HEK293 (cell line): ENCODE measurements around the gene RPL13A.

Experiments
- GLIS1 ChIP-seq: fragments of 450-650 bp; formaldehyde crosslinking; IDR thresholded peaks from 2 replicates; pipeline ENCODE4 v1.5.1; 2016; ENCODE audit warnings: missing biosample characterization, missing genetic modification characterization
- HOXA7 ChIP-seq: sonication (generic); formaldehyde crosslinking; IDR thresholded peaks from 2 replicates; pipeline ENCODE4 v1.8.1; 2022; ENCODE audit warnings: missing genetic modification reagents, borderline replicate concordance
- IKZF3 ChIP-seq: fragments of 450-650 bp; IDR thresholded peaks from 2 replicates; pipeline ENCODE4 v1.5.0; 2018; ENCODE audit warnings: missing biosample characterization, mild to moderate bottlenecking, missing genetic modification characterization, moderate library complexity
- KLF1 ChIP-seq: fragments of 450-650 bp; formaldehyde crosslinking; IDR thresholded peaks from 2 replicates; pipeline ENCODE4 v1.5.1; 2016; ENCODE audit warnings: missing biosample characterization, missing genetic modification characterization
- SP2 ChIP-seq: fragments of 450-650 bp; formaldehyde crosslinking; IDR thresholded peaks from 2 replicates; pipeline ENCODE4 v1.5.1; 2016; ENCODE audit warnings: missing biosample characterization, missing genetic modification characterization
- SP7 ChIP-seq: fragments of 450-650 bp; formaldehyde crosslinking; IDR thresholded peaks from 2 replicates; pipeline ENCODE4 v1.5.1; 2016; ENCODE audit warnings: missing biosample characterization, missing genetic modification characterization
- ZBTB17 ChIP-seq: fragments of 450-650 bp; formaldehyde crosslinking; IDR thresholded peaks from 2 replicates; pipeline ENCODE4 v1.5.1; 2016; ENCODE audit warnings: missing biosample characterization, missing genetic modification characterization
- ZEB2 ChIP-seq: fragments of 450-650 bp; formaldehyde crosslinking; IDR thresholded peaks from 2 replicates; pipeline ENCODE4 v1.5.1; 2016; ENCODE audit warnings: missing biosample characterization, missing genetic modification characterization
- ZFHX2 ChIP-seq: fragments of 450-650 bp; formaldehyde crosslinking; conservative IDR thresholded peaks from 2 replicates; pipeline ENCODE4 v1.5.1; 2016; ENCODE audit warnings: missing biosample characterization, missing genetic modification characterization
- ZFP37 ChIP-seq: fragments of 450-650 bp; formaldehyde crosslinking; IDR thresholded peaks from 2 replicates; pipeline ENCODE4 v1.5.1; 2016; ENCODE audit warnings: missing biosample characterization, missing genetic modification characterization
- ZNF114 ChIP-seq: fragments of 450-650 bp; formaldehyde crosslinking; IDR thresholded peaks from 2 replicates; pipeline ENCODE4 v1.5.0; 2017; ENCODE audit warnings: missing biosample characterization, missing genetic modification characterization
- ZNF138 ChIP-seq: fragments of 450-650 bp; formaldehyde crosslinking; IDR thresholded peaks from 2 replicates; pipeline ENCODE4 v1.5.1; 2016; ENCODE audit warnings: missing biosample characterization, missing genetic modification characterization, borderline replicate concordance
- ZNF366 ChIP-seq: fragments of 450-650 bp; formaldehyde crosslinking; conservative IDR thresholded peaks from 2 replicates; pipeline ENCODE4 v1.5.1; 2016; ENCODE audit warnings: missing biosample characterization, missing genetic modification characterization
- ZNF660 ChIP-seq: fragments of 450-650 bp; IDR thresholded peaks from 2 replicates; pipeline ENCODE4 v1.5.1; 2018; ENCODE audit warnings: missing biosample characterization, mild to moderate bottlenecking, missing genetic modification characterization
- TF ChIP-seq, protein P1 (sequence below): fragments of 450-650 bp; formaldehyde crosslinking; IDR thresholded peaks from 2 replicates; pipeline ENCODE4 v1.5.1; 2016; ENCODE audit warnings: missing biosample characterization, missing genetic modification characterization
- TF ChIP-seq, protein P2 (sequence below): fragments of 450-650 bp; formaldehyde crosslinking; IDR thresholded peaks from 2 replicates; pipeline ENCODE4 v1.5.1; 2016; ENCODE audit warnings: missing biosample characterization, missing genetic modification characterization
- TF ChIP-seq, protein P3 (sequence below): fragments of 450-650 bp; formaldehyde crosslinking; IDR thresholded peaks from 2 replicates; pipeline ENCODE4 v1.5.1; 2016; ENCODE audit warnings: missing biosample characterization, missing genetic modification characterization
- TF ChIP-seq, protein P4 (sequence below): fragments of 450-650 bp; formaldehyde crosslinking; IDR thresholded peaks from 2 replicates; pipeline ENCODE4 v1.5.1; 2016; ENCODE audit warnings: missing biosample characterization, missing genetic modification characterization
- TF ChIP-seq, protein P5 (sequence below): fragments of 450-650 bp; formaldehyde crosslinking; optimal IDR thresholded peaks from 2 replicates; pipeline ENCODE3; 2016; ENCODE audit warnings: missing biosample characterization, mild to moderate bottlenecking, missing genetic modification characterization
- TF ChIP-seq, protein P6 (sequence below): fragments of 450-650 bp; formaldehyde crosslinking; IDR thresholded peaks from 2 replicates; pipeline ENCODE4 v1.5.1; 2017; ENCODE audit warnings: missing biosample characterization, missing genetic modification characterization

The RPL13A gene

DNA sequence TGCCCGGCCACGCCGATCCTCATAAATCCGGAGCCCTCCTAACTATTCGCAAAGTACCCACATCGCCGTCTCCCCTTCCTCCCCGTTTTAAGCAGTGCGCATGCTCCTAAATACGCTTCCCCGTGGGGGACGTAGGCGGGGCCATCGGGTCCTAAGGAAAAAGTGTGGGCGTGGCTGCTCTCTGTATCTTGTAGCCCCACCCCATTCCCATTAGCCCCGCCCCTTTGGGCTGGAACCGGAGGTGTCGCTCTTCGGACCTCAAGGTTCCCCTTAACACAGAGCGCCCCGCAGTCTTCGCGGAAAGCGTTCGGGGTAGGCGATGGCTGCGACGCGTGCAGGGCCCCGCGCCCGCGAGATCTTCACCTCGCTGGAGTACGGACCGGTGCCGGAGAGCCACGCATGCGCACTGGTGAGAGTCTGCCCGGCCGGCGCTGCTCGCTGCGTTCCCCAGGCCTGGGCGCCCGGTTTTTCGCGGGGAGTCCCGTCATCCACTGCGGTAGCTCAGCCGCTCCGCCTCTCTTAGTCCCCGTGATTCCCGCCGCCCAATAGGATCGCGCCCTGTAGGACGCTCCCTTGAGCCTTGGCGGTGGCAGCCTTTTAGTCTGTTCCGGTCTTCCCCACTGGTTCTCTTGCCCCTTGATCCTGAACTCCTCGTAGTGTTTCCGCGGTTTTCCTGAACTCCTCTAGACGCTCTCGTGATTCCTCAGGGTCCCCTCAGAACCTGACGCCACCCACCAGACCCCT, 34.2 kb upstream of the RPL13A start, which contains the start of gene ALDH16A1 (continued):
- TF ChIP-seq ZNF114 (tag by site-specific recombination) (no peak), ZNF366 (tag by site-specific recombination) (0 out of 2 replicates have a peak, but pooled peaks have one; percentile 41), SP2 (tag by site-specific recombination) (peak; percentile 81), HOXA7 (no peak), ZBTB17 (tag by site-specific recombination) (no peak), KLF1 (tag by site-specific recombination) (no peak), IKZF3 (tag by site-specific recombination) (peak; percentile 76), ZEB2 (peak; percentile 83), ZFHX2 (peak; percentile 65), ZFP37 (tag by site-specific recombination) (no peak), SP7 (tag by site-specific recombination) (peak; percentile 59), GLIS1 (peak; percentile 89), ZNF660 (tag by site-specific recombination) (peak; percentile 21; the same call in 1 of the 2 replicates), ZNF138 (tag by site-specific recombination) (no peak)
- TF ChIP-seq, protein P1, sequence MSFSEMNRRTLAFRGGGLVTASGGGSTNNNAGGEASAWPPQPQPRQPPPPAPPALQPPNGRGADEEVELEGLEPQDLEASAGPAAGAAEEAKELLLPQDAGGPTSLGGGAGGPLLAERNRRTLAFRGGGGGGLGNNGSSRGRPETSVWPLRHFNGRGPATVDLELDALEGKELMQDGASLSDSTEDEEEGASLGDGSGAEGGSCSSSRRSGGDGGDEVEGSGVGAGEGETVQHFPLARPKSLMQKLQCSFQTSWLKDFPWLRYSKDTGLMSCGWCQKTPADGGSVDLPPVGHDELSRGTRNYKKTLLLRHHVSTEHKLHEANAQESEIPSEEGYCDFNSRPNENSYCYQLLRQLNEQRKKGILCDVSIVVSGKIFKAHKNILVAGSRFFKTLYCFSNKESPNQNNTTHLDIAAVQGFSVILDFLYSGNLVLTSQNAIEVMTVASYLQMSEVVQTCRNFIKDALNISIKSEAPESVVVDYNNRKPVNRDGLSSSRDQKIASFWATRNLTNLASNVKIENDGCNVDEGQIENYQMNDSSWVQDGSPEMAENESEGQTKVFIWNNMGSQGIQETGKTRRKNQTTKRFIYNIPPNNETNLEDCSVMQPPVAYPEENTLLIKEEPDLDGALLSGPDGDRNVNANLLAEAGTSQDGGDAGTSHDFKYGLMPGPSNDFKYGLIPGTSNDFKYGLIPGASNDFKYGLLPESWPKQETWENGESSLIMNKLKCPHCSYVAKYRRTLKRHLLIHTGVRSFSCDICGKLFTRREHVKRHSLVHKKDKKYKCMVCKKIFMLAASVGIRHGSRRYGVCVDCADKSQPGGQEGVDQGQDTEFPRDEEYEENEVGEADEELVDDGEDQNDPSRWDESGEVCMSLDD (tag by site-specific recombination) = peak; percentile 97
- TF ChIP-seq, protein P2, sequence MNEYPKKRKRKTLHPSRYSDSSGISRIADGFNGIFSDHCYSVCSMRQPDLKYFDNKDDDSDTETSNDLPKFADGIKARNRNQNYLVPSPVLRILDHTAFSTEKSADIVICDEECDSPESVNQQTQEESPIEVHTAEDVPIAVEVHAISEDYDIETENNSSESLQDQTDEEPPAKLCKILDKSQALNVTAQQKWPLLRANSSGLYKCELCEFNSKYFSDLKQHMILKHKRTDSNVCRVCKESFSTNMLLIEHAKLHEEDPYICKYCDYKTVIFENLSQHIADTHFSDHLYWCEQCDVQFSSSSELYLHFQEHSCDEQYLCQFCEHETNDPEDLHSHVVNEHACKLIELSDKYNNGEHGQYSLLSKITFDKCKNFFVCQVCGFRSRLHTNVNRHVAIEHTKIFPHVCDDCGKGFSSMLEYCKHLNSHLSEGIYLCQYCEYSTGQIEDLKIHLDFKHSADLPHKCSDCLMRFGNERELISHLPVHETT (tag by site-specific recombination) = 0 out of 2 replicates have a peak, but pooled peaks have one; percentile 5
- TF ChIP-seq, protein P3, sequence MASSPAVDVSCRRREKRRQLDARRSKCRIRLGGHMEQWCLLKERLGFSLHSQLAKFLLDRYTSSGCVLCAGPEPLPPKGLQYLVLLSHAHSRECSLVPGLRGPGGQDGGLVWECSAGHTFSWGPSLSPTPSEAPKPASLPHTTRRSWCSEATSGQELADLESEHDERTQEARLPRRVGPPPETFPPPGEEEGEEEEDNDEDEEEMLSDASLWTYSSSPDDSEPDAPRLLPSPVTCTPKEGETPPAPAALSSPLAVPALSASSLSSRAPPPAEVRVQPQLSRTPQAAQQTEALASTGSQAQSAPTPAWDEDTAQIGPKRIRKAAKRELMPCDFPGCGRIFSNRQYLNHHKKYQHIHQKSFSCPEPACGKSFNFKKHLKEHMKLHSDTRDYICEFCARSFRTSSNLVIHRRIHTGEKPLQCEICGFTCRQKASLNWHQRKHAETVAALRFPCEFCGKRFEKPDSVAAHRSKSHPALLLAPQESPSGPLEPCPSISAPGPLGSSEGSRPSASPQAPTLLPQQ (tag by site-specific recombination) = peak; percentile 56
- TF ChIP-seq, protein P4, sequence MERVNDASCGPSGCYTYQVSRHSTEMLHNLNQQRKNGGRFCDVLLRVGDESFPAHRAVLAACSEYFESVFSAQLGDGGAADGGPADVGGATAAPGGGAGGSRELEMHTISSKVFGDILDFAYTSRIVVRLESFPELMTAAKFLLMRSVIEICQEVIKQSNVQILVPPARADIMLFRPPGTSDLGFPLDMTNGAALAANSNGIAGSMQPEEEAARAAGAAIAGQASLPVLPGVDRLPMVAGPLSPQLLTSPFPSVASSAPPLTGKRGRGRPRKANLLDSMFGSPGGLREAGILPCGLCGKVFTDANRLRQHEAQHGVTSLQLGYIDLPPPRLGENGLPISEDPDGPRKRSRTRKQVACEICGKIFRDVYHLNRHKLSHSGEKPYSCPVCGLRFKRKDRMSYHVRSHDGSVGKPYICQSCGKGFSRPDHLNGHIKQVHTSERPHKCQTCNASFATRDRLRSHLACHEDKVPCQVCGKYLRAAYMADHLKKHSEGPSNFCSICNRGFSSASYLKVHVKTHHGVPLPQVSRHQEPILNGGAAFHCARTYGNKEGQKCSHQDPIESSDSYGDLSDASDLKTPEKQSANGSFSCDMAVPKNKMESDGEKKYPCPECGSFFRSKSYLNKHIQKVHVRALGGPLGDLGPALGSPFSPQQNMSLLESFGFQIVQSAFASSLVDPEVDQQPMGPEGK (tag by site-specific recombination) = peak; percentile 7; the same call in 1 of the 2 replicates
- TF ChIP-seq, protein P5, sequence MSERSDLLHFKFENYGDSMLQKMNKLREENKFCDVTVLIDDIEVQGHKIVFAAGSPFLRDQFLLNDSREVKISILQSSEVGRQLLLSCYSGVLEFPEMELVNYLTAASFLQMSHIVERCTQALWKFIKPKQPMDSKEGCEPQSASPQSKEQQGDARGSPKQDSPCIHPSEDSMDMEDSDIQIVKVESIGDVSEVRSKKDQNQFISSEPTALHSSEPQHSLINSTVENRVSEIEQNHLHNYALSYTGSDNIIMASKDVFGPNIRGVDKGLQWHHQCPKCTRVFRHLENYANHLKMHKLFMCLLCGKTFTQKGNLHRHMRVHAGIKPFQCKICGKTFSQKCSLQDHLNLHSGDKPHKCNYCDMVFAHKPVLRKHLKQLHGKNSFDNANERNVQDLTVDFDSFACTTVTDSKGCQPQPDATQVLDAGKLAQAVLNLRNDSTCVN = peak; percentile 31
- TF ChIP-seq, protein P6, sequence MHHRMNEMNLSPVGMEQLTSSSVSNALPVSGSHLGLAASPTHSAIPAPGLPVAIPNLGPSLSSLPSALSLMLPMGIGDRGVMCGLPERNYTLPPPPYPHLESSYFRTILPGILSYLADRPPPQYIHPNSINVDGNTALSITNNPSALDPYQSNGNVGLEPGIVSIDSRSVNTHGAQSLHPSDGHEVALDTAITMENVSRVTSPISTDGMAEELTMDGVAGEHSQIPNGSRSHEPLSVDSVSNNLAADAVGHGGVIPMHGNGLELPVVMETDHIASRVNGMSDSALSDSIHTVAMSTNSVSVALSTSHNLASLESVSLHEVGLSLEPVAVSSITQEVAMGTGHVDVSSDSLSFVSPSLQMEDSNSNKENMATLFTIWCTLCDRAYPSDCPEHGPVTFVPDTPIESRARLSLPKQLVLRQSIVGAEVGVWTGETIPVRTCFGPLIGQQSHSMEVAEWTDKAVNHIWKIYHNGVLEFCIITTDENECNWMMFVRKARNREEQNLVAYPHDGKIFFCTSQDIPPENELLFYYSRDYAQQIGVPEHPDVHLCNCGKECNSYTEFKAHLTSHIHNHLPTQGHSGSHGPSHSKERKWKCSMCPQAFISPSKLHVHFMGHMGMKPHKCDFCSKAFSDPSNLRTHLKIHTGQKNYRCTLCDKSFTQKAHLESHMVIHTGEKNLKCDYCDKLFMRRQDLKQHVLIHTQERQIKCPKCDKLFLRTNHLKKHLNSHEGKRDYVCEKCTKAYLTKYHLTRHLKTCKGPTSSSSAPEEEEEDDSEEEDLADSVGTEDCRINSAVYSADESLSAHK = 0 out of 2 replicates have a peak, but pooled peaks have one; percentile 7
